ENCODE measurements around the gene PTH1R.

Gene PTH1R

GRCh38 chr3:46888705-46889104, 11.2 kb downstream of the PTH1R start:
- POLR2A ChIA-PET = no interaction called here
- CTCF ChIA-PET = interaction anchor here (1.0 to 3.8 kb wide), 3 partner anchors 21 kb away, joined by 3 to 15 read pairs (median 5); no protein-coding TSS in a partner anchor
- no peak for DNase-seq (ENCODE audit: extremely low spot score)
- no peak for TF ChIP-seq CTCF (IDR thresholded peaks at IDR 0.05; ENCODE audit: control extremely low read depth, extremely low read depth, low read depth, missing control alignments)

GRCh38 chr3:46889381-46890110, 12.0 kb downstream of the PTH1R start:
- ChIA-PET CTCF (interaction anchor here (1.2 to 3.8 kb wide), 5 partner anchors 11 to 22 kb away, joined by 3 to 15 read pairs (median 5); partner anchors contain the start of gene PTH1R), POLR2A (no interaction called here)
- no peak for TF ChIP-seq CTCF (IDR thresholded peaks at IDR 0.05; ENCODE audit: control extremely low read depth, extremely low read depth, low read depth, missing control alignments)
- DNase-seq (ENCODE audit: extremely low spot score) = no peak

- ChIA-PET POLR2A (no interaction called here), CTCF (interaction anchor here (1.1 to 3.8 kb wide), 7 partner anchors 10 to 185 kb away, joined by 3 to 15 read pairs (median 5); partner anchors contain the start of gene PTH1R)
- no peak for DNase-seq (ENCODE audit: extremely low spot score)
- TF ChIP-seq CTCF (IDR thresholded peaks at IDR 0.05; ENCODE audit: control extremely low read depth, extremely low read depth, low read depth, missing control alignments) = no peak
Measured at GRCh38 chr3:46890132-46890531, 12.6 kb downstream of the PTH1R start.

- no peak for TF ChIP-seq CTCF (IDR thresholded peaks at IDR 0.05; ENCODE audit: control extremely low read depth, extremely low read depth, low read depth, missing control alignments)
- DNase-seq (ENCODE audit: extremely low spot score) = no peak
- POLR2A ChIA-PET = interaction anchor here (0.6 kb wide), 1 partner anchor 704 kb away, joined by 6 read pairs; no protein-coding TSS in a partner anchor
- CTCF ChIA-PET = interaction anchor here (1.1 to 3.8 kb wide), 5 partner anchors 9 to 186 kb away, joined by 3 to 15 read pairs (median 4); partner anchors contain the start of gene PTH1R
Measured at GRCh38 chr3:46891132-46891531, 13.6 kb downstream of the PTH1R start.

GRCh38 chr3:46892285-46893145, 15.0 kb downstream of the PTH1R start:
- ChIA-PET CTCF (interaction anchor here (0.9 to 4.3 kb wide), 4 partner anchors 17 to 178 kb away, joined by 3 to 19 read pairs (median 10); no protein-coding TSS in a partner anchor), POLR2A (no interaction called here)
- TF ChIP-seq CTCF (IDR thresholded peaks at IDR 0.05; ENCODE audit: control extremely low read depth, extremely low read depth, low read depth, missing control alignments) = no peak
- no peak for DNase-seq (ENCODE audit: extremely low spot score)

GRCh38 chr3:46893146-46893748, 15.7 kb downstream of the PTH1R start:
- ChIA-PET CTCF (interaction anchor here (0.7 to 4.3 kb wide), 5 partner anchors 17 to 186 kb away, joined by 3 to 37 read pairs (median 6); no protein-coding TSS in a partner anchor), POLR2A (no interaction called here)
- no peak for TF ChIP-seq CTCF (IDR thresholded peaks at IDR 0.05; ENCODE audit: control extremely low read depth, extremely low read depth, low read depth, missing control alignments)
- DNase-seq (ENCODE audit: extremely low spot score) = no peak

All from GM10248 (cell line).